ENCODE measurements around the gene FABP2.
"Not testable (repeated sequence)": the region's sequence is repeated elsewhere in the genome, so short reads cannot be mapped to it uniquely, and the experiment has no call there.

FABP2 gene

DNA sequence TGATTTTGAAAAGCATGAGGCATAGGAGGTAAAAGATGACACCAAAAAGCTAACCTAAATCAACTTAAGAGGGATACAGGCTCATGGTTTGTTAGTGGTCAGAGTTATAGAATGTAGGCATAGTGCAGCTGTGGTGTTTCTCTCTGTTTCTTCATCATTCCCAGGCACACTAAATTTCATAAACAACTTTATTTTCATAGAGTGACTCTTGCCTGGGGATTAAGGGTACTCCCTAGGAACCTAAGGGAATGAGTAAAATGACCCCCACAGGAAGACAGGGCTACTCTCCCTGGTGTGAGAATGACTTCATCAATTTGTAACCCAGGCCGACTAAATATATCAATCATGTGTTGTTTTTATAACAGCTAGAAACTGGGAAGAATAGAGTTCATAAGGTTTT lies 11.1 kb downstream of the FABP2 start:
- no peak for DNase-seq (ENCODE audit: low spot score)

- DNase-seq (ENCODE audit: low spot score) = no peak
These were observed 14.3 kb downstream of the FABP2 start for GRCh38 chr4:119307606-119308005.

GRCh38 chr4:119304431-119304830 lies 17.5 kb downstream of the FABP2 start:
- DNase-seq (ENCODE audit: low spot score) = no peak

DNA sequence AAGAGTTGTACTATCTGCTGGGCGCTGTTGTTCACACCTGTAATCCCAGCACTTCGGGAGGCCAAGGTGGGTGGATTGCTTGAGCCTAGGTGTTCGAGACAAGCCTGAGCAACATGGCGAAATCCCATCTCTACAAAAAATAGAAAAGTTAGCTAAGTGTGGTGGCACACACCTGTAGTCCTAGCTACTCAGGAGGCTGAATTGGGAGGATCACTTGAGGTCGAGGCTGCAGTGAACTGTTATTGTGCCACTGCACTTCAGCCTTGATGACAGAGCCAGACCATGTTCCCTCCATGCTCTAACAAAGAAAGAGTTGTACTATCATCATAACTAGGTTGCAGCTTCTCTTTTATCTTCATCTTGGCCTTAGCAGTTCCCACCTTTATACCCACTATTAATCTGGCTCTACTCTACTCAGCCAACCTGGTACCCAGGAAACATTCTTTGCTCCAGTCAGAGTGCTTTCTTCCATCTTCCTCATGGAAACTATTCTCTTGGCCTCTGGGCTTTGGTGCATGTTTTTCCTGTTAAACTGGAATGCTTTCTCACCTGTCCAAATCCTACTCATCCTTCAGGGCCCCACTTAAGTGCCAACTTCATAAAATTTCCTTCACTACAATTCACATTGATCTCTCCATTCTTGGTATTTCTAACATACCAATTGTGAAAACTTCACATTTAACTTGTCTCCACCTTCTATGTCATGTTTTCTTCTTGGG lies 18.2 kb downstream of the FABP2 start:
- no peak for DNase-seq (ENCODE audit: low spot score)

- DNase-seq (ENCODE audit: low spot score) = no peak
These were observed 19.7 kb downstream of the FABP2 start for GRCh38 chr4:119302073-119302832.

DNA sequence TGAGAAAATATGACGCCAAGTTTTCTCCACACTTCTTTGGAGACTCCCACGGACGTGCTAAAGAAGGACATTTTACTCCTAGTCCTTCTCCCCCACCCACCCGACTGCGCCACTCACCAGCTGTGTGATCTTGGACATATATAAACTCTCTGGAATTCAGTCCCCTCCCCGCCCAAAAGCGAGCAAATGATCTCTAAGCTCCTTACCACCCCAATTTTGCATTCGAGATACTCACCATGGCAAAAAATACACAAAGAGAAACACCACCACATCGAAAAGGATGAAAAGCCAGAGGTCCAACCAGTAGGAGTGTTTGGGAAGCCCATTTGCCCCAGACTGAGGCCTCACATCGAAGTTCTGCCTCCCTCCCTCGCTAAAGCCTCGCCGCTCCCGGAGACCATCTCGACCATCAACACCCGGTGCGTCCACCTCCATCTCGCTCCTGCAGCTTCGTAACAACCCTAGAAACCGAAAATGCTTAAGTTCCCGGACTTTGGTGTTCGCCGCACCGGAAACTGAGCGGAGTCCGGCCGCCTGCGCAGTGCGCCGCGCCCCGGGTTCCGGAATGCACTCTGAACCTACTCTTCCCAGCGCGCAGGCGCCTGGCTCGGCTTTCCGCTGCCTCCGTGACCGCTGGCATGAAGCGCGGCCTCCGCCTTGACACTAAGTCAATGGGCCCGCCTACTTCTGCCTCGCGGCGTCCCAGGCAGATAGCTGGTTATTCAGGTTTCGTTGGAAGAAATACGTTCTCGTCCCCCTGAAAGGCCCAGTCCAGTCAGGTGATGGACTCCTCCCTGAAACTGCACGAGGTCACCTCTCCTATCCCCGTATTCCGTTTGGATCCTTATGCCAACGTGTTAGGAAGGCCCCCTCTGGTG lies 21.6 kb downstream of the FABP2 start:
- peak; percentile 97 for DNase-seq (ENCODE audit: low spot score)

DNA sequence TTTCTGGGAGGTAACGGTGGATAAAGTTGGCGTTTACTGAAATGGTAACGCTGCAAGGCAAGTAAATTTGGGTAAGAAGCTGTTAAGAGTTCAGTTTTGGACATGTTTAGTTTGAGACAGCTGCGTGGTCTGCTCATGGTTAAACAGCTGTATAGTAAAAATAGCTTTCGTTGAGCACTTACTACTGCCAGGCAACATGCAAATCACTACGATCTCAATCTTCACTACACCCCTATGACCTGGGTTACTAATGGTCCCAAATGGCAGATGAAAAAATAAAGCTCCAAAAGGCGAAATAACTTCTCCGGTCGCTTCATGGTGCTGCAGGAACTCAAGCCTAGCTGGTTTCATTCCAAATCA lies 22.2 kb downstream of the FABP2 start:
- peak; percentile 89 for DNase-seq (ENCODE audit: low spot score)

- DNase-seq (ENCODE audit: low spot score) = no peak
These were observed 22.7 kb downstream of the FABP2 start for GRCh38 chr4:119299260-119299671.

DNA sequence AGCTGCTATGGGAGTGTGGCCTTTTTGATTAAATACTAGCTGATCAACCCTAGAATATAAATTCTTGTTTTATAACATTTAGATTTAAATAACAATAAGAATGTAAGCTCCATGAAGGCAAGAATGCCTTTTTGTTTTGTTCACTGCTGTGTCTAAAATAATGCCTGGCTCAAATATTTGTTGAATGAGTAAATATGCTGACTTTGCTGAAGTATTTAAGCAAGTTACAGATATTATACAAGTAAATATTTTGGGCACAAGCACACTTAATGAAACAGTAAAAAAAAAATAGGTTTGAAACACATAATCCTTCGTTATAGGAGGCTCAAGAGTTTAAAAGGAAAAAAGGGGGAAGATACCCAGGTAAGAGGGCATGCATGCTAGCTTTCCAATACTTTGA lies 24.1 kb downstream of the FABP2 start:
- DNase-seq (ENCODE audit: low spot score) = no peak

GRCh38 chr4:119296356-119296755 lies 25.6 kb downstream of the FABP2 start:
- DNase-seq (ENCODE audit: low spot score) = no peak

GRCh38 chr4:119290598-119290997 lies 31.3 kb downstream of the FABP2 start:
- no peak for DNase-seq (ENCODE audit: low spot score)

DNA sequence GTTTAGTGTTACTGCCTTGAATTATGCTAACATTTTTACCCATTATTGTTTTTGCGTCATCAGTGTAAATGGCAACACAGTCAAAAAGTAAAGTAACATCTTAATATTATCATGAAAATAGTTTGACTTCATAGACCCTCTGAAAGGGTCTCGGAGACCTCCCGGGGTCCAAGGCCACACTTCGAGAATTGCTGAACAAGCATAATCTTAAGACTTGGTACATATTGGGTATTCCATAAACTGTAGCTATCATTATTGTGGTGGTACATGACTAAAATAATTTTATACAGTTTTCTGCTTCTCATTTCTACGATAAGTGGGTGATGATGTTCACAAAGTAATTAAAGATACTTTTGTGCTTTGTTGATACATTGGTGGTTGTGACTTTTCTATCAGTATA lies 32.6 kb downstream of the FABP2 start:
- DNase-seq (ENCODE audit: low spot score) = no peak

DNA sequence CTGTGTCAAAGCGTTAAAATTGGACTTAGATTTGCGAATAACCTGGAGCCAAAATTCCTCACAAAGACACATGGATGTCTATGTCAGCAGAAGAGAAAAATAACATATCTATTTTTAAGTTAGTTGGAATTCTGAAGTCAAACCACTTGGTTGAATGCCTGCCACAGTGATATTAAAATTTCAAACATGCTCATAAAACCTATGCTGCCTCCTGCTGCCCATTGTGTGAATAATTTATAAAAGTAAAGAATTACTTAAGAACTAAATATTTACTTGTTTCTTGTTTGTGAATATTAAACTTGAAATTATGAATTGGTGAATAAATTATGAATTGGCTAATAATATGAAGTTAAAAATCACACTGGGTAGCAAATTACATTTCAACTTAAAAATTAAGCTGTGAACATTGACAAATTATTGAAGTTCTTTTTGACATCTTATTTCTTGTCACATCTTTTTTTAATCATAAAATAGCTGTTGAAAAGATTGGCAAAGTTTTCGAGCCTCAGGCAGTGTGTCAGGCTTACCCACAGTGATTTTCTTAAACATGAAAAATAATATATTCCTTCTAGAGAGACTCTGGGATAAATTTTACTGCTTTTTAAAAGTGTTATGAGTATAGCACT lies 35.4 kb downstream of the FABP2 start:
- DNase-seq (ENCODE audit: low spot score) = peak; percentile 73

DNA sequence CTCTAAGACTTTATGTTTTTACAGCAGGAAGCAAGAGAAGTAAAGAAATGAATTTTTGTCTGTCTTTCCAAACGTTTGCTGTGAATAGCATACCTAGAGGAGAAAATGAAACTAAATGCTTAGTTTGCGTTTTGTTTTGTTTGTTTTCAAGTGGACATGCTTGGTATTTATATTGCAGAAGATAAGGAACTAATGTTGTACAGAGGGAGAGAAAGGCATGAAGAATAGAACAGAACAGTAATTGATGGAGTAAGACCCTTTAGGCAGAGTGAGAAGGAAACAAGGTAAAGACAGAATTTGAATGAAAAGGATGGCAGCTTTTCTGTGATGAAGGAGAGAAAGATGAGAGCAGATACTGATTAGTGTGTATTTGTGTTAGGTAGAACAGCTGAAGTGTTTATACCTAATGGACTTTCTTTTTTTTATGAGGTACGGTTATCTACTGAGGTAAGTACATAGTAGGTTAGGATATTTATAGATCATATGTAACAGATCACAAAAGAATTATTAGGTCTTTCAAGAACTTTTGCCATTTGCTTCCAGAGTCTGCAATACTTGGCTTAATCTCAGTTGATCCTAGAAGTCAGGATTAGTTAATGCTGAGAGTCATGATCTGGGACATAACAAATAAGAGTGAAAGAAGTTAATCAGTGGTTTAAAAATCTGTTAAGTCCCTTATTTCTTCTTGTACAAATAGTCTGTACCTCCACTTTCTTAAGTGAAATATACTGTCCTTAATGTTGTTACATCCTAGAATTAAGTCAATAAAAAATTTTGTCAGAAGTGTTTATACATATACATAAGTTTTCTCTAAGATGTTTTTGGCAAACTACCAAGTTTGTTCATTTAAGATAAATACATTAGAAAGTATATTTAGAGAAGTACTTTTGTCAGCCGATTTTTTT lies 36.8 kb downstream of the FABP2 start:
- DNase-seq (ENCODE audit: low spot score) = peak; percentile 62

GRCh38 chr4:119281393-119281792 lies 40.5 kb downstream of the FABP2 start:
- no peak for DNase-seq (ENCODE audit: low spot score)

GRCh38 chr4:119279945-119280344 lies 42.0 kb downstream of the FABP2 start:
- not testable (repeated sequence) for DNase-seq (ENCODE audit: low spot score)

DNA sequence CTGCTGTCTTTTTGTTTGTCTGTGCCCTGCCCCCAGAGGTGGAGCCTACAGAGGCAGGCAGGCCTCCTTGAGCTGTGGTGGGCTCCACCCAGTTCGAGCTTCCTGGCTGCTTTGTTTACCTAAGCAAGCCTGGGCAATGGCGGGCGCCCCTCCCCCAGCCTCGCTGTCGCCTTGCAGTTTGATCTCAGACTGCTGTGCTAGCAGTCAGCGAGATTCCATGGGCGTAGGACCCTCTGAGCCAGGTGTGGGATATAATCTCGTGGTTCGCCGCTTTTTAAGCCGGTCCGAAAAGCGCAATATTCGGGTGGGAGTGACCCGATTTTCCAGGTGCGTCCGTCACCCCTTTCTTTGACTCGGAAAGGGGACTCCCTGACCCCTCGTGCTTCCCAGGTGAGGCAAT lies 42.4 kb downstream of the FABP2 start:
- not testable (repeated sequence) for DNase-seq (ENCODE audit: low spot score)

GRCh38 chr4:119271361-119272085 lies 50.4 kb downstream of the FABP2 start:
- no peak for DNase-seq (ENCODE audit: low spot score)

- DNase-seq (ENCODE audit: low spot score) = no peak
These were observed 53.5 kb downstream of the FABP2 start for GRCh38 chr4:119268466-119268865.
